HG03280 (cell line): ENCODE measurements around the gene VGLL4.

Source experiments
- ATAC-seq: cut with Tn5 transposase; IDR thresholded peaks from one replicate; pipeline ENCODE4 v1.9.1; 2021; ENCODE audit warnings: mild to moderate bottlenecking, moderate library complexity; ENCODE audit not compliant: unreplicated experiment

VGLL4 gene

DNA sequence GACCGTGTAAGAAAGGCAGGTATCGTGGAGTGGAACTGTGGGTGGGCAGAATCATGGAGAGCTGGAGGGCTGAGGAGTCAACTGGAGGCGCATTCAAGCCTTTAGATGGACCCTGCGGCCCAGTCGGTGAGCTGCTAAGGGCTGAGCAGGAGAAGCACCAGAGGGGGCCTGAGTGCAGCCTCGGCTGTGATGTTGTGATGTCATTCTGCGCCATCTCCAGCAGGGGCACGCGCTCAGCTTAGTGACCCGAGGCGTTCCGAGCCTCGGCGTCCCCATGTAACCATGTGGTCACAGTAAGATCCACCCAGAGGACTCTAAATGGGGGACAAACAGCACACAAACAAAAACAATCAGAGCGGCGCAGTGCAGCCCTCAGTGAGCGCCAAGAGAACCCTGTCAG is 76.8 kb downstream of the VGLL4 start:
- no peak for ATAC-seq

DNA sequence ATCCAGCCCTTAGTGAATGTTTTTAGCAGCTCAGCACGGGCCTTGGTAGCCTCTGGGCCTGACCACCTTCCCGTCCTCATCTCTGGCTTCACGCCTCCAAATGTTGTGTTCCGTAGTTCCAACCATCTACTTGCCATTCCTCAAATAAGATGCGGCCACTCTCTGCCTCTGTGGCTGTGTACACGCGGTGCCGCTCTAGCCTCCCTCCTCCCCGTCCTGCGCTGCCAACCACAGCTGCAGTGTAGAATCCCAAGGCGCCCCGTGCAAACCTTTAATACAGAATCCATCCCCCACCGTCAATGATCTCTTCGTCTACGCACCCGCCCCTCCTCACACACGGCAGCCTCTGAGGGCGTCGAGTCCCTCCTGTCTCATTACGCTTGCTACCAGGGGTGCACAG is 77.2 kb downstream of the VGLL4 start:
- no peak for ATAC-seq

DNA sequence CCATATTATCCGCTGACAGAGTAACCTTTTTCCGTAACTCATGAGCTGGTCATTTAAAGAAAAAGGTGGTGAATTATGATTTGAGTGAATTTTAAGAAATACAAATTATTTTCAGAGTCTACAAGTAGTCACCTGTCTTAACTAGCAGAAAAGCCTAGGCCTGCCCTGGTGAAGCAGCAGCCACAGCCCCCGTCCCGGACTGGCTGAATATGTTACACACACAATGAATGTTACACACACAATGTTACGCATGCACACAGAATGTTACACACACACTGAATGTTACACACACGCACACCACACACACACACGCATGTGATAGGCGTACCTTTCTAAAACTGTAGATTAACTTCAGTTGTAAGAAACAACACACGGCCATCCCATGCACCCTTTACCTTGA is 77.8 kb downstream of the VGLL4 start:
- no peak for ATAC-seq

DNA sequence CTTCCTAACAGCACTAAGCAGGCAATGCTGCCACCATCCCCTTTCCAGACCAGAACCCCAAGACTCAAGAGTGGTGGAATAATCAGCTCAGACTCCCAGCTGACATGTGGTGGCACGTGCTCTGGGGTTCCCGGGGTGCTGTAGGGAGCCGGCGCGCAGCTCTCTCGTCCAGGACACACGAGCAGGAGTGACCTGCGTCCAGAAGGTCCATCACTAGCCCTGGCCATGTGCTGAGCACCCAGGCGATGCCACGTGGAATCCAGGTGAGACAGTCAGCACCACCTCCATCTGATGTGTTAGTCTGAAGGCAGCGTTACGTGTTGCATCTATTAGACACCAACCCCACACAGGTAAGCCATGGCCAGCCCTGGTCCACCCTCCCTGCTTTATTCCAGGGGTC is 78.2 kb downstream of the VGLL4 start:
- no peak for ATAC-seq

DNA sequence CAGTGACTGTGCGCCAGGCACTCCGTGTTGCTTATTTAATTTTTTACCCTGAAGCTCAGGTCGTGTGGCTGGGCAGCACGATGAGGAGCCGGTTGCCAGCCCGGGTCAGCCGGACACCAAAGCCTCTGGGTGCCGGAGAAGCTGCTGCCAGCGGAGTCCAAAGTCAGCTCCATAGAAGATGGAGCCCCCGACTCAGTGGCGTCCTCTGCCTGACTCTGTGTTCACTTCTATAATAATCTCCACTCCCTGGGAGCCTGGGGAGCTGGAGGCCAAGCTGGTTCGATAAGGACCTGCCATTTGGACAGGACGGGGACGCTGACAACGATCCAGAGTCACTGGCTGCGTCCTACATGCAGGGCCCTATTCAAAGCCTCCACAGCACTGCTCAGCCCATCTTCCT is 78.6 kb downstream of the VGLL4 start:
- no peak for ATAC-seq

DNA sequence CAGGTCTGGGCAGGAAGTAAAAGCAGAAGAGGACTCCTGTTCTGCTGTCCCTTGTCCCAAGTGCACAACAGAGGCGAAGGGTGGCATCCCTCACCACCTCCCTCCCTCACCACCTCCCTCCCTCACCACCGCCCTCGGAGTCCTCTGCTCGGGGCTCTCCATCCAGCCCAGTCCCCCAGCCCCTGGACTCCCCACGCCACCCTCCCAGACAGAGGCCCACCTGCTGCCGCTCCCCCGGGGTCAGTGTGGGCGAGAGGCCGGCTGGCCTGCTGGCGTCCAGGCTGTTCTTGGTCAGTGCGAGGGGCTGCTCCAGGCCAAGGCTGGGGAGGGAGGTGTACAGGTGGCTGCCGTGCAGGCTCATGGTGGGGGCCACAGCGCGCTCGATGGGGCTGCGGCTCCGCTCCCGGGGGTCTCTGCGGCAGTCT is 79.1 kb downstream of the VGLL4 start:
- no peak for ATAC-seq

DNA sequence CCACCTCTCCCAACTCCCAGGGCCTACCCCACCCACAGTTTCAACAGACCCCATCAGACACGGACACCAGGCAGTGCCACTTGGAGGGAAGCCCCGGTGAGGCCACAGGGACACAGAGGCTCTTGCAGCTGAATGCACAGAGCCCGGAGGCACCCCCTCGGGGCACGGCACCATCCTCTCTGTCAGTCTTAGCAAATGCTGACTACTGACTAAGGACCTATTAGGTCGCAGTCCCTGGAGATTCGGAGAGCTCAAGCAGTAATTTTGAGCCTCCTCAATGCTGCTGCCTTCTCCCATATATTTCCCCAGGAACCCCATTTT is 79.9 kb downstream of the VGLL4 start:
- ATAC-seq, result no peak

DNA sequence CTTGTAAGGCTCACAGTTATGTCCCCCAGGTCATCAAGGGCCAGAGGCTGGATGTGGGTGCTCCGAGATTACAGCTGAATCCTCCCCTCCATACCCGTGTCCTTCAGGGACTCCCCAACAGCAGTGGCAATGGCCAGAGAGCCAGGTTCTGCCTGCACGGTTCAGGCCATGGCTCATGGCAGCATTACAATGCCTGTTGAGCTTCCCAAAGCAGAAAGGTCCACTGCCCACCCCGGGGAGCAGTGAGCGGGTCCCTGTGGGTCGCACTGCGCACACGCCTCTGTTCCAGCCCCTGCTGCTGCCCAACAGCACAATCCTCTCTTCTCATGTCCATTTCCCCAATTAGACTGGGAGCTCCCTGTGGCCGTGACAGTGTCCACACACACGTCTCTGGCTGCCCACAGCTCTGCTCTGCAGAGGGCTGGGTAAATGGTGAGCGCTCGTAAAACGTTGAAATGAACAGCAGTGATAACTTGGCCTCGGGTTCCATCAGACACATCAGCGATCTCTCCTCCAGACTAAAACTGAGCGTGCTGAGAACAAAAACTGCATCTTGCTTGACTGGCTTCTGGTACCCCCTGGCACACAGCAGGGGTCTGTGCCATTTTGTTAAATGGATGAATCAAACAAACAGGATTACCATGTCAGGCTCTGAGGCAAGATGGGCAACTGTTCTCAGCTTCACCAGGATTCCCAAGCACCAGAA is 80.4 kb downstream of the VGLL4 start:
- ATAC-seq, result no peak

DNA sequence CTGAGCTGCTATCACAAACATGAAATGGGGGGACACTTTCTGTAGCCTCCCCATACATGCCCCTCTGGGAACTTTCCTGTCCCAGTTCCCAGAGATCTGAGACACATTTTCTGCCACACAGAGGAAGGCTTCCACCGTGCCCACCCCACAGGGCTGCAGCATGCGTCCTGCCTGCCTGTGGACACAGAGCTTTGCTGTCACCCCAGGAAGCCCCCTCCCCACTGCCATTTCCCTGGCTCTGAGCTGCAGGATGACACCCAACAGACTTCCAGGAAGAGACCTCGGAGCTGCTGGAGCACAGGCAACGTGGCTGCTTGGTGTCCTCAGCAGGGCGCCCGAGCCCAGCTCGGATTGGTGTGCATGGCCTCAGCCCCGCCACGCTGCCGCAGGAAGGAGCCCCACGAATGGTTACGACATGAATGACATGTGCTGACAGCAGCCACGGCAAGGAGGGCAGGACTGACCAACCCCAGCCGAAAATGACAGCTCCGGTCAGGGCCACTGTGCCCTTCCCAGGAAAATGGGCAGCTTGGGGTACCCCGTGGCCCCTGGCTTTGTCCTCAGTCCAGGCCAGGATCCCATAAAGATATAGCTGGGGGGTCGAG is 81.3 kb downstream of the VGLL4 start:
- no peak for ATAC-seq

DNA sequence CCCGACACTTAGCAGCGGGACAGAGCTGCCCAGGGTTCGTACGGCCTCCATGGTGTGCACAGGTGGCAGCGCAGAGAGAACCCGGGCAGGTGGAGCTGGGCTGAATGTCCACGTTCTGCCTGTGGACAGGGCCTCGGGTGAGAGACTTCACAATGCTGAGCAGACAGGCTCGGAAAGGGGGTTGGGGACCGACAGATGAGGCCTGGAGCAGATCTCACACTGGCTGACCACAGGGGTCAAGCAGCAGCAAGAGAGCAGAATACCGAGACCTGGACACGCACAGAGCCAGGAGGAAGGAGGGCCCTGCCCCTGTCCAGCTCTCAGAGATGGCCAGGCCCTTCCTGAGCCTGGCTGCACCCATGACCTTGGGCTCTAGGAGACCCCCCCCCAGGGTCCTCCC is 83.0 kb downstream of the VGLL4 start:
- no peak for ATAC-seq

DNA sequence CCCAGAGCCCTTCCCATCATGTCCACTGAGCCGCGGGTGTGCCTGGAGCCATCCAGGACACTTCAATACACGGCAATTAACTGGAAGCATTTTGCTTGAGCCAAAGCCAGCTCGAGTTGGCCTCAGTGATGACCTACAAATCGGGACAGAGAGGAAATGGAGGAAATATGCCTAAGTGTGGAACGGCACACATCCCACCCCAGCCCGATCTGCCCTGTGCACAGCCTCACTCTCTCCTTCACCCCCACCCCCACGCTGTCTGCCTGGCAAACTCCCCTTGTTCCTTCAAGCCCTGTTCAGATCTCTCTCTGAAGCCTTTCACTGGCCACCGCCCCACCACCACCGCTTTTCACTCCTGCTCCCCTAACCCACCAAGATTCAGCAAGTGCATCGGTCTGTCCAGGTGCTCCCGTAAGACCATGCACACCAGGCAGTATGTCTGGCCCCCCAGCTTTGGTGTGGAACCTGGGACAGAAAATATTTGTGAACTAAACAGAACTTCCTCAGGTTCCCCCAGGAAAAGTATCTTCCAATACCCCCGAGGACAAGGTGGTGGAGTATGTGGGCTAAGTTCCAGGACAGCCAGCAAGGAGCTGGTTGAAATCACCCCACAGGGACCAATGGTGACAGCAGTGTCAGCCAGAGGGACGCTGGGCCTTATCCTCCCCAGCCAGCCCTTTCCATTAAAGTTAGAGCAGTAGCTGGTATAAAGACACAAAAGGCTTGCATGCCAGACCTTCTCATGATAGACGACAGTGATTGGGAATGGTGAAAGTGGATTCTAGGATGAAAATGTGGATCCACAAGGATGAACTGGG is 83.7 kb downstream of the VGLL4 start:
- no peak for ATAC-seq

DNA sequence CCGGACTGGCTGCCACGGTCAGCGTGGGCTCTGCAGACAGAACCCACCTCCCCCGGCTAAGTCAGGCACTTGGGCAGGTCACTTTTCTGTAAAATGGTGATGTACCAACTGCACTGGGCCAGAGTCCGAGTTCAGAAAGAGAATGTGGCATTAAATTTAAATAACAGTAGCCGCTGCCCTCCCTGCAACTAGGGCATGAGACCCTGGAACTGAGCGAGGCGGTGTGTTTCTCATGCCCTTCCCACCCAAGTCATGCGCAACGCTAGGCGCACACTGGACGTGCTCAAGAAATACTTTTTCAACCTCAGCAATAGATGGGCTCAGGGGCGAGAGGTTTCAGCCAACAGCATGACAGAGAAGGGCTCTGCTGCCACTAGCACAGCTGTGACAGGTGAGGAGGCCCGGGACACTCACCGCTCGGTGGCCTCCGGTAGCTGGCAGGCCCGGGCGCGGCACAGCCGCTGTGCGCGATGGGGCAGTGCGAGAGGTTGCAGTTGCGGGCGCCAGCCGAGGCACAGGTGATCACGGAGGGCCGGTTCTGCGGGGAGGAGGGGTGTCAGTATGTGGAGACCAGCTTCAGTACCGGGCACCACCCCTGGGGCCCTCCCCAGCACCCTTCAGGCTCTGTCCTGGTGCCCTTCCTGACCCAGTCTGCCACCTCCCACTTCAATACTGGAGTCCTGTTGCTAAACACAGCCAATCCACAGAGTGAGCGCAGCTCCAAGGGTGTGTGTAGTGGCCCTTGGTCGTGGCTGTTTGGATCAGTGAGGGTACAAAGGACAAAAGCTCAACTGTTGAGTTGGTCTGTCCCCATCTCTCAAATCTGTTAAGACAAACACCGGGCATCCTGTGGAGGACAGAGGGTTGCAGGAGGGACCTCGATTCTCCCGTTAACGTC is 84.5 kb downstream of the VGLL4 start:
- ATAC-seq, result no peak

DNA sequence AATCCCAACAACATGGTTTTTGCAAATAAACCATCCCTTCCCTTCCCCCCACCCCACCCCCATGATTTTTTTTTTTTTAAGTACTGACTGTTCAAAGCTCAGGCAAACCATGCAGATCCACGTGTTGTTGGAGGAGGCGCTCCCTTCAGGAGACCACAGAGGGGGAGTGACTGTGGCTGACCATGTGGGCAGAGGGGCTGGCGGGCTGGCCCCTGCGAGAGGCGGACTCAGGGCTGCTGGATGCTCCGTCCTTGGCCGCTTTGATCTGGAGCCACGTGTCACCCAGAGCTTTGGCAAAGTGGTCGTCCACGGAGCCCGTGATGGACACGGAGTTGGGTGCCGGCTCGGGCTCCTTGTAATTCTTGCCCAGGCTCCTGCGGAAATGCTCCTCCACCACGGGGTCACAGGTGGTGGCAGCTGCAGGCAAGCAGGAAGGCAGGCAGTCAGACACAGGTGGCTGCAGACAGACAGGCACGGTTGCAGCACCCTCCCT is 85.3 kb downstream of the VGLL4 start:
- no peak for ATAC-seq

DNA sequence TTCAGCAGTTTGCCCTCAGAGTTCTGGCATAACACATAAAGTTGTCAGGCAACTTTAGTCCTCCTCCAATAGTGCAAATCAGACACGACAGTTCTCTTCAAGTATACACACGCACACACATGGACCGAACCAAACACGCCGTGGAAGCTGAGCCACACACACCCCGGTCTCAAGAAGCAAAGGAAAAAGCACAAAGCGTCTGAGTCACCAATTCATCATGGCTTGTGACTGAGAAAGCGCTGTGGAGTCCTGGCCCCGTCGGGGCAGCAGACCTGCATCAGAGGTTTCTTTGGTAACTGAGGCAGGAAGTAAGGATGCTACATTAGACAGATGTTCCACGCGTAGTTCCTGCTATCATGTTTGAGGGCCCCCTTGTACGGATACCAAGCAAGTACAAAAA is 85.7 kb downstream of the VGLL4 start:
- no peak for ATAC-seq

DNA sequence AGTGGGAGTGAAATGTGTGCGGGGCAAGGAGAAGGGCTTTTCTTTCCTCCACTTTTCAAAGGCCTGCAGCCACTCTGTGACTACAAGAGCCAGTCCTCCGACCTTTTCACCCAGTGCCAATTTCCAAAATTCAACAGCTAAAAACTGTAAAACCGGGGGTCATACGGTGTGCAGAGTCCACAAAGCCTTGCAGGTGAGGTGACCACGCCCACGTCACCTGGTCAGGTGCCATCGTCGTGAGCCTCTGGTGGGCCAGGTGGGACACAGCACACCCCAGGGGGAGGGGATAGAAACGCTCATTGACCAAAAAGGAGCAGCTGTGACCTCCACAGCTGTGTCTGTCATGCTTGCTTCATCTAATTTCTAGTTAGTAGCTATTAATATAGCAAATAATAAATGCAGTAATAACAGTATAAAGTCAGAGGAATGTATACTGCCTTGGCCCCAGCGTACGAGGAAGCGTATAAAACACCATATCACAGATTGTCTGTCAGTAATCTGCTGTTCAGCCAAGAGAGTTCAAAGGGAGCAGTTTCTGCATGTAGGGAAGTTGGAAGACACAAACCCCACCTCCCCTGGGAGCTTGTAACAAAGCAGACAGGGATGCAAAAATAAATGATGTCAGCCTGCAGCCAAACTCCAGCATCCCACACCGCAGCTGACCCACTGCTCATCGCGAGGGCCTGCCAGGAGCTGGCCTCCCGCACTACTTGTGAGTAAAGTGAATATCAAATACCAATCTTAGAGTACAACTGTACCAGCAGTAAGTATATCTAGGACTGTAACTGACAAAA is 86.7 kb downstream of the VGLL4 start:
- ATAC-seq, result no peak

DNA sequence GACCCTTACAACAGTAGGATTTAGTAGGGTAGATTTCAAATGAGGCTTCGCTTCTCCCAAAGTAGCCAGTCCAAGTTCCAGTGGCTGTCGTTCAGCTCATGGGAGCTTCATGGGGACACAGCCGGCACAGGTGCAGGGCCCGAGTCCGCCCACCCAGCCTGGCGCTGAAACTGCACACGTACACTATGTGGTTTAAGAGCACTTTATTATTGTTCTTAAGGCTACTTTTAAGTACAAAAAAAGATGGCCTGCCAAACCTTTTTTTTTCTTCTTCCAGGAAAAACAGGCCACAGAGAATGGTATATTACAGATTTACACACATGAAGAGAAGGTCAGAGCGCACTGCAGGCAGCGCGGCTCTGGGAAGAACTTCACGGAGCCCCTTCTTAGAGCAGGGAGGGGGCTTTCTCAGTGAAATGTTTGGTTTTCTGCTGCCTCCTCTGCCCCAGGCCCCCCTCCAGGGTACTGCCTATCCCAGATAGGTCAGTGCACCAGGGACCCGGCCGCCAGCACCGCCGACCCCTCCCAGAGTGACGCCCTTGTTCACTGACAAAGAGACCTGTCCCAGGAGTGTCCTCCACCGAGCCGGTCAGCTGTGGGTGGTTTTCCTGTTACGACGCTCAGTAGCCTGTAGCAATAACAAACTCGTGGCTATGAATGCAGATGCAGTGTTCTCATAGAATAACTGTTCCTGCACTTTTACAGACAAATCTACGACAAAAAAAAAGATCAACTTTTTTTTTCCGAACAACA is 87.7 kb downstream of the VGLL4 start:
- ATAC-seq, result no peak

DNA sequence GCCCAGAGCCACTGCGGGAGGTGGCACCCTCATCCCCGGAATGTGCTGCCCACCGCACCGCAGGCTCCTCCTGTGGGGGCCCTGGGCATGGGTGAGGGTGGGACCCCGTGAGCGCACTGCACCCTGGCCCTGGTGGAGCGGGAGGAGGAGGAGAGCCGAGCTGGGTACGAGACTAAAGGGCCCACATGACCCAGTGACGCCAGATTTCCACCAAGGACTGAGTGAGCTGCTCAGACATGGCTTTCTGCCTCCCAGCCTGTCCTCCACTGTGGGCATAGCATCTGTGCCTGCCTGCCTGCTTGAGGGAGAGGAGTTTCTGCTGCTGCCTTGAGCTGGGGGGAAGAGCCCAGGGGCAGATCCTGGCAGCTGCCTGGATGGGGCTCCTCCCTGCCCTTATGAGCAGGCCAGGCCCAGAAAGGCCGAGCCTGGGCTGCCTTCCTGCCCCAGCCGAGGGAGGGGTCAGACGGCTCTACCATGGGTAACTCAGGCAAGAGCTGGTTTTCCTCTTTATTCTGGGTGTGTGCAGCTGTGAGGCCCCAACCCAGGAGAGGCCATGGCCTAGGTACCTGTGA is 88.4 kb downstream of the VGLL4 start:
- no peak for ATAC-seq

DNA sequence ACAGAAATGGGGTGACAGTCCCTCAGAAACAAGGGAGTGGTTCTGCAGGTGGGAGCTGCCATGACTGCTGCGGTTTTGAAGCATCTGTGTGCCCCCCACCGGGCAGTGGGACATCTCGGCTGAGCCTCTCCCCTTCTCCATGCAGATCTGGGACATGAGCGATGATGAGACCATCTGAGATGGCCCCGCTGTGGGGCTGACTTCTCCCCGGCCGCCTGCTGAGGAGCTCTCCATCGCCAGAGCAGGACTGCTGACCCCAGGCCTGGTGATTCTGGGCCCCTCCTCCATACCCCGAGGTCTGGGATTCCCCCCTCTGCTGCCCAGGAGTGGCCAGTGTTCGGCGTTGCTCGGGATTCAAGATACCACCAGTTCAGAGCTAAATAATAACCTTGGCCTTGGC is 89.0 kb downstream of the VGLL4 start:
- ATAC-seq, result no peak

DNA sequence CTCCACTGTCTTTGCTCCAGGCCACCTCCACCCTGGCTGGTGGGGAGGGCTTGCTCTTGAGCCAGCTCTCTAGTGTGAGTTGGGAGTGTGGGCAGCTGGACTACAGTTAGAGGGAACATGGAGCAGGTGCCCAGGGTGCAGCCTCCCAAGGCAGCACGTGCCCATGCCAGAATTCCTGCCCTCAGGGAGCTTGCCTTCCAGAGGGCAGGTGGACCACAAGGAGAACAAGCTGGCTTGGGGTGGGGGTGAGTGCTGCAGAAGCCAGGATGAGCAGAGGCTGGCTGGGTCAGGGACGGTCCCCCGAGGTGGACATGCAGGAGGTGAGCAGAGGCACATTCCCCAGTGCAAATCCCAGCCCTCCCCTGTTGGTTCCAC is 89.5 kb downstream of the VGLL4 start:
- ATAC-seq, result no peak
